Measurements from ENCODE around the gene TBXA2R.

DNA sequence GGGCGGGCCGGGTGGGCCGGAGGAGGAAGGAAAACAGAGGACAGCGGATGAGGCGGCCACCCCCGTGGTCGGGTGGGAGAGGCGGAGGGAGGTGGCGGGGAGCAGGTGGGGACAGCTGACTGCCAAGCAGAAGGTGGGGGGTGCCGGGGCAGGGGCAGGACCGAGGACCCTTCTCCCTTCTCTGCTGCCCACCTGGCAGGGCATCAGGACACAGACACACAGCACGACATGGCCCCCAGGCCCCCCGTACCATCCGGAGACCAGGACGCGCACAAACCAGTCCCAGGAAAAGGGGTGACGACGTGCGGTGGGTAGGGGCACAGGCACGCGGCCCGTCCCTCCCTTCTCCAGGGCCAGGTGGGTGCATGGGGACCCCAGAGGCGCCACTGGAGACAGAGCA lies 30.9 kb upstream of the TBXA2R start:
- TF ChIP-seq, protein P1, sequence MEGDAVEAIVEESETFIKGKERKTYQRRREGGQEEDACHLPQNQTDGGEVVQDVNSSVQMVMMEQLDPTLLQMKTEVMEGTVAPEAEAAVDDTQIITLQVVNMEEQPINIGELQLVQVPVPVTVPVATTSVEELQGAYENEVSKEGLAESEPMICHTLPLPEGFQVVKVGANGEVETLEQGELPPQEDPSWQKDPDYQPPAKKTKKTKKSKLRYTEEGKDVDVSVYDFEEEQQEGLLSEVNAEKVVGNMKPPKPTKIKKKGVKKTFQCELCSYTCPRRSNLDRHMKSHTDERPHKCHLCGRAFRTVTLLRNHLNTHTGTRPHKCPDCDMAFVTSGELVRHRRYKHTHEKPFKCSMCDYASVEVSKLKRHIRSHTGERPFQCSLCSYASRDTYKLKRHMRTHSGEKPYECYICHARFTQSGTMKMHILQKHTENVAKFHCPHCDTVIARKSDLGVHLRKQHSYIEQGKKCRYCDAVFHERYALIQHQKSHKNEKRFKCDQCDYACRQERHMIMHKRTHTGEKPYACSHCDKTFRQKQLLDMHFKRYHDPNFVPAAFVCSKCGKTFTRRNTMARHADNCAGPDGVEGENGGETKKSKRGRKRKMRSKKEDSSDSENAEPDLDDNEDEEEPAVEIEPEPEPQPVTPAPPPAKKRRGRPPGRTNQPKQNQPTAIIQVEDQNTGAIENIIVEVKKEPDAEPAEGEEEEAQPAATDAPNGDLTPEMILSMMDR (IDR thresholded peaks at IDR 0.05; ENCODE audit: low read length): no peak
- no peak for TF ChIP-seq EZH2 (optimal IDR thresholded peaks at IDR 0.05; ENCODE audit: low read depth, low read length)
